Left ventricle myocardium inferior (tissue), 1 donor: ENCODE data around the gene HTT-AS. TPM values are rescaled to one million over a fixed set of nuclear protein-coding genes. Genes with fewer than 3 reads are reported as not detected.
"Not testable (repeated sequence)": the region's sequence is repeated elsewhere in the genome, so short reads cannot be mapped to it uniquely, and the experiment has no call there.

ENCODE experiments used
- DNase-seq: peaks from one replicate; pipeline ENCODE4 v3.0.0-alpha.2; 2020
- H3K27ac ChIP-seq: fragments of 200-600 bp; replicated peaks from 2 replicates; pipeline ENCODE4 v1.8.0; 2021
- H3K27me3 ChIP-seq: fragments of 200-600 bp; 2 replicates; pipeline ENCODE4 v1.8.0; 2021; ENCODE audit warnings: low read depth
- H3K36me3 ChIP-seq: fragments of 200-600 bp; 2 replicates; pipeline ENCODE4 v1.8.0; 2021
- H3K4me1 ChIP-seq: fragments of 200-600 bp; 2 replicates; pipeline ENCODE4 v1.8.0; 2021
- H3K4me3 ChIP-seq: fragments of 200-600 bp; 2 replicates; pipeline ENCODE4 v1.8.0; 2021; ENCODE audit warnings: mild to moderate bottlenecking, moderate library complexity
- H3K9me3 ChIP-seq: fragments of 200-600 bp; replicated peaks from 2 replicates; pipeline ENCODE4 v1.8.0; 2021
- CTCF ChIP-seq: fragments of 200-600 bp; IDR thresholded peaks from 2 replicates; pipeline ENCODE4 v1.8.0; 2021; ENCODE audit warnings: antibody characterized with exemption, mild to moderate bottlenecking, borderline replicate concordance
- intact Hi-C: fragments of 100-400 bp; cut with micrococcal nuclease; formaldehyde crosslinking; loops from one replicate; pipeline ENCODE4 v1.11.0; 2022
- total RNA-seq: library from RNA; stranded (reverse); fragmentation: NEBNext Ultra II Directional; extraction: Animal tissue kit (Norgen Biotek cat#: 25700); gene quantifications from one replicate; pipeline ENCODE4 v1.2.1, GENCODE V29; 2021
- donor health status: DM: no; HTN: yes; CAD: no; lungs with severe emphysema.

HTT-AS gene
- total RNA-seq, 1 donor from 2014 or later = not detected

GRCh38 chr4:3107271-3107670 lies 32.9 kb upstream of the HTT-AS start:
- H3K9me3 ChIP-seq = no peaks in the 10 kb centered on the region
- H3K27ac ChIP-seq = peak overlapping the region; percentile 58
- no peaks in the 10 kb centered on the region for H3K27me3 ChIP-seq
- H3K4me1 ChIP-seq = peaks cover 47% of the 10 kb centered on the region
- intact Hi-C loops = no loop called here
- peaks cover 57% of the 10 kb centered on the region for H3K36me3 ChIP-seq
- DNase-seq = no peak
- TF ChIP-seq CTCF = no peak
- no peak overlapping the region for H3K4me3 ChIP-seq

- peak; percentile 87 for DNase-seq
- intact Hi-C loops = no loop called here
- H3K36me3 ChIP-seq = peaks cover 62% of the 10 kb centered on the region
- H3K27me3 ChIP-seq = no peaks in the 10 kb centered on the region
- H3K4me1 ChIP-seq = peaks cover 40% of the 10 kb centered on the region
- no peaks in the 10 kb centered on the region for H3K9me3 ChIP-seq
- no peak overlapping the region for H3K4me3 ChIP-seq
- peak overlapping the region; percentile 58 for H3K27ac ChIP-seq
- TF ChIP-seq CTCF = peak; percentile 99
Observed at GRCh38 chr4:3106339-3107186, 32.2 kb upstream of the HTT-AS start.

- DNase-seq = no peak
- no peaks in the 10 kb centered on the region for H3K9me3 ChIP-seq
- H3K27ac ChIP-seq = no peak overlapping the region
- no peaks in the 10 kb centered on the region for H3K27me3 ChIP-seq
- peaks cover 40% of the 10 kb centered on the region for H3K36me3 ChIP-seq
- TF ChIP-seq CTCF = no peak
- no peak overlapping the region for H3K4me3 ChIP-seq
- H3K4me1 ChIP-seq = no peaks in the 10 kb centered on the region
- intact Hi-C loops = no loop called here
Observed at GRCh38 chr4:3098346-3098745, 24.0 kb upstream of the HTT-AS start.

- intact Hi-C loops = no loop called here
Observed at GRCh38 chr4:3096202-3096601, 21.9 kb upstream of the HTT-AS start.

GRCh38 chr4:3094701-3095100 lies 20.4 kb upstream of the HTT-AS start:
- intact Hi-C loops, H3K9me3 ChIP-seq: not testable (repeated sequence)
- peaks cover 21% of the 10 kb centered on the region for H3K36me3 ChIP-seq

More at GRCh38 chr4:3096202-3096601, 21.9 kb upstream of the HTT-AS start:
- Histone ChIP-seq H3K27ac (no peak overlapping the region), H3K9me3 (no peaks in the 10 kb centered on the region), H3K36me3 (peaks cover 25% of the 10 kb centered on the region), H3K27me3 (no peaks in the 10 kb centered on the region), H3K4me1 (no peaks in the 10 kb centered on the region), H3K4me3 (no peak overlapping the region)
- no peak for DNase-seq
- no peak for TF ChIP-seq CTCF

GRCh38 chr4:3091464-3091863 lies 17.1 kb upstream of the HTT-AS start:
- no peak for TF ChIP-seq CTCF
- Histone ChIP-seq H3K27me3 (no peaks in the 10 kb centered on the region), H3K27ac (no peak overlapping the region), H3K36me3 (peaks cover 36% of the 10 kb centered on the region), H3K4me1 (no peaks in the 10 kb centered on the region), H3K4me3 (no peak overlapping the region), H3K9me3 (no peaks in the 10 kb centered on the region)
- DNase-seq = no peak
- intact Hi-C loops = no loop called here

More at GRCh38 chr4:3094701-3095100, 20.4 kb upstream of the HTT-AS start:
- H3K27me3 ChIP-seq, H3K27ac ChIP-seq, H3K4me1 ChIP-seq, H3K4me3 ChIP-seq, DNase-seq: not testable (repeated sequence)
